ENCODE data around the gene FTSJ3.

The FTSJ3 gene

GRCh38 chr17:63842540-63843386 lies 15.3 kb upstream of the FTSJ3 start, which contains the start of gene SMARCD2:
SMARCD2 (minus strand) TSS chr17:63842685; CDS start chr17:63842674, 11 bp downstream.
- DNase-seq (ENCODE audit: low read depth in 2 of 2): peak; percentile 99

- DNase-seq (ENCODE audit: low read depth in 2 of 2): no peak
Measured at GRCh38 chr17:63842173-63842539, 14.7 kb upstream of the FTSJ3 start.

GRCh38 chr17:63841350-63842172 lies 14.1 kb upstream of the FTSJ3 start:
- DNase-seq (ENCODE audit: low read depth in 2 of 2): no peak

- DNase-seq (ENCODE audit: low read depth in 2 of 2): no peak
Measured at GRCh38 chr17:63840591-63841349, 13.3 kb upstream of the FTSJ3 start.

- peak; percentile 68 for DNase-seq (ENCODE audit: low read depth in 2 of 2)
Measured at GRCh38 chr17:63838631-63839171, 11.2 kb upstream of the FTSJ3 start.

- no peak for DNase-seq (ENCODE audit: low read depth in 2 of 2)
Measured at GRCh38 chr17:63837962-63838600, 10.6 kb upstream of the FTSJ3 start.

- no peak for DNase-seq (ENCODE audit: low read depth in 2 of 2)
Measured at GRCh38 chr17:63837480-63837879, 10.0 kb upstream of the FTSJ3 start.

- DNase-seq (ENCODE audit: low read depth in 2 of 2): no peak
Measured at GRCh38 chr17:63836811-63837210, 9.3 kb upstream of the FTSJ3 start.

- DNase-seq (ENCODE audit: low read depth in 2 of 2): no peak
Measured at GRCh38 chr17:63835167-63835720, 7.8 kb upstream of the FTSJ3 start.

GRCh38 chr17:63834431-63835166 lies 7.1 kb upstream of the FTSJ3 start:
- peak; percentile 20 to 24 for DNase-seq (ENCODE audit: low read depth in 2 of 2)

GRCh38 chr17:63833741-63834373 lies 6.4 kb upstream of the FTSJ3 start:
- no peak for DNase-seq (ENCODE audit: low read depth in 2 of 2)

GRCh38 chr17:63833026-63833740 lies 5.7 kb upstream of the FTSJ3 start:
- no peak for DNase-seq (ENCODE audit: low read depth in 2 of 2)

- no peak for DNase-seq (ENCODE audit: low read depth in 2 of 2)
Measured at GRCh38 chr17:63832455-63832854, 5.0 kb upstream of the FTSJ3 start.

- no peak for DNase-seq (ENCODE audit: low read depth in 2 of 2)
Measured at GRCh38 chr17:63832014-63832413, 4.6 kb upstream of the FTSJ3 start.

- no peak for DNase-seq (ENCODE audit: low read depth in 2 of 2)
Measured at GRCh38 chr17:63831505-63831904, 4.0 kb upstream of the FTSJ3 start.

- DNase-seq (ENCODE audit: low read depth in 2 of 2): no peak
Measured at GRCh38 chr17:63830904-63831491, 3.5 kb upstream of the FTSJ3 start.

GRCh38 chr17:63830278-63830677 lies 2.8 kb upstream of the FTSJ3 start:
- DNase-seq (ENCODE audit: low read depth in 2 of 2): no peak

GRCh38 chr17:63828936-63829335 lies 1.5 kb upstream of the FTSJ3 start:
- no peak for DNase-seq (ENCODE audit: low read depth in 2 of 2)

GRCh38 chr17:63827801-63828221 lies 348 bp upstream of the FTSJ3 start:
- DNase-seq (ENCODE audit: low read depth in 2 of 2): no peak
